ENCODE results near the gene PGRMC2. TPM values are rescaled to one million over a fixed set of nuclear protein-coding genes. Genes with fewer than 3 reads are reported as not detected.

Gene PGRMC2
- total RNA-seq, 2 donors from 2014 or later: 79.8 to 90.1 TPM

- no peak for DNase-seq
- intact Hi-C loops (cut with DNase I, micrococcal nuclease): no loop called here
- ATAC-seq: no peak
Measured at GRCh38 chr4:128241019-128241418, 46.6 kb downstream of the PGRMC2 start.

DNA sequence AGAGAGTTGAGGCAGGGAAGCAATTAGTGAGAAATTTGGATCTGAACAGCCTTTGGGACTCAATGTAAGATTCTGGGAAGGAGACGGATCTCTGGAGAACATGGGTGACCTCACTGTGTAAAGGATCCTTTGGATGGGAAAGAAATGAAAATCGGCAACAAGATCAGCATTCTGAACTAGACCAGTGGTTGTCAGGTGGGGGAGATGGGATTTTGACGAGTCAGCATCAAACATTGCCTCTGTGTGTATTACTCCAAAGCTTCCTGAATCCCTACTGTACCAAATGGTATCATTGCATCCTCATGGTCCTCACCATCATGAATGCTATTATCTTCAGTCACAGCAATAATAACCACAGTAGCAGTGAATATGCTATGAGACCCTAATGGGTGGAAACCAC lies 52.8 kb downstream of the PGRMC2 start:
- intact Hi-C loops (cut with DNase I, micrococcal nuclease): no loop called here
- no peak for DNase-seq

DNA sequence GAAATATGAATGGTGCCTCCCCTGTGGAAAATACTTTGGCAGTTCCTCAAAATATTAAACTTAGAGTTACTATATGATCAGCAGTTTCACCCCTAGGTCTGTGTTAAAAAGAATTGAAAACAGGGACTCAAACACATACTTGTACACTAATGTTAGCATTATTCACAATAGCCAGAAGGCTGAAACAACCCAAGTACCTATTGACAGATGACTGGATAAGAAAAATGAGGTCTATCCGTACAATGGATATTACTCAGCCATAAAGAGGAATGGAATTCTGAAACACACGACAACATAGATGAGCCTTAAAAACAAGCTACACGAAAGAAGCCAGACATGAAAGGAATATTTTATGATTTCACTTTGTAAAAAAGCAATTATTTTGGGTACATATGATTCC lies 54.9 kb downstream of the PGRMC2 start:
- no peak for ATAC-seq
- intact Hi-C loops (cut with DNase I, micrococcal nuclease): no loop called here
- no peak for DNase-seq

More for the DNA sequence above, 52.8 kb downstream of the PGRMC2 start:
- no peak for ATAC-seq

DNA sequence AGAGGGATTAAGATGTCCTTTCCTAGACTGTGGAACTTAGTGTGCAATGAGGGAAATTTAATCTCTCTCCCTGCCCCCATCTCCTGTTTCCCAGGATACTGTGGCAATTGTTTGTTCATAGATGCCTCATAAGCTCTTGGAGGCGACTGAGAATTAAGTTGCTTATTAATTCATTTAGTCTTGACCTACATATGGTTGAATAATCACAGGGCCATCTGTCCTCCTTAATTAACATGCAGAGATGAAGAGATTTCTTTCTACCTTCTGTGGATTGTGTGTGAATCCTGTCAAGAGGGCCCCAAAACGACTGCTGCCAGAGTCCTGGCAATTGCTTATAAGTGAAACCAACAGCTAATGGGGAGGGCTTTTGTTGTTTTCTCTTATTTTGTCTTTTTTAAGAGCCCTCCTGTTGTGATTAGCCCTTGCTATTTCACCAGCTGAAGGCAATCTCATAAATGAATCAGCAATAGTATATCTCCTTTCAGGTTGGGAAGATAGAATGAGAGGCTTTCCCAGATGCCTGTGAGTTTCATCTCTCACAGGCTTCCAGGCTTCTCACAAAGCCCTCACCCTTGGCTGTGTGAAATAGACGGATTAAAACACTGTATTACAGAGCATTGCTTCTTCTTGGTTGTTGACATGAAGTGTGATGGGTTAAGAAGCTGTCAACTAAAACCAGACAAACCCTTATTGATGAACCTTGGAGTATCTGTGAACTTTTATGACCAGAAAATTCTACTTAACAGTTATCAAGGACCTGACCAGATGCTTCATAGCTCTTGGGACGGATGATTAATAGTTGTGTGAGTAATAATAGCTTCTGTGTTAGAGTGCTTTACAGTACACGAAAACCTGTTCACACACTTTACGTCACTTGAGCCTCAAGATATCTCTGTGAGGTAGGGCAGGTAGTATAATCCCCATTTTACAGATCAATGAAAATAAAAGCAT lies 58.5 kb downstream of the PGRMC2 start:
- ATAC-seq (no peak), DNase-seq (no peak)
- intact Hi-C loops (cut with DNase I, micrococcal nuclease): no loop called here

DNA sequence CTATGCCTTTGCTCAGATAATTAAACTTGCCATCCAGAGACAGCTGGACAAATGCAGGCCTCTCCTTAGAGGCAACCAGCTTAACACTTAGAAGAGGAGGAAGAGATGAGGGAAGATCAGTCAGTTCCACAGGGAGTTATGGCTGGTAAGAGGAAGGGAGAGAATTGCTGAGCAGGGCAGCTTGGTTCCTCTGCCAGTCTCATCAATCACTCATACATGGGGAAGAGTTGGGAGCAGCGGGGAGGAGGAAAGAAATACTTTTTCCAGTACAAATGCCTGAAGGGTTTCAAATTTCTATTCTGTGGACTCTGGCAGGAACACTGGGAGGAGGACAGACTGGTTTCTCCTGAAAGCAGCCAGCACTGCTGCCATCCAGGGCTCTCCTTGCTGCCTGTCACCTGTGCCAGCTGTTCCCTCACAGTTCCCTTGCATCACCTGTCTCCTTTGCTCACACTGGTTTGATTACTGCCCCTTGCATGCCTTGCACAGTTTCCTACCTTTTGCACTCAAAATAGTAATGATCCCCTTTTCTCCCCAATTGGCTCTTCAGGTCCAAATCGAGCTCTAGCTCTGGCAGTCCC lies 59.5 kb downstream of the PGRMC2 start:
- ATAC-seq (no peak), DNase-seq (no peak)
- intact Hi-C loops (cut with DNase I, micrococcal nuclease): no loop called here

GRCh38 chr4:128225148-128225547 lies 62.5 kb downstream of the PGRMC2 start:
- no peak for DNase-seq
- intact Hi-C loops (cut with DNase I, micrococcal nuclease): no loop called here
- no peak for ATAC-seq

GRCh38 chr4:128221586-128221985 lies 66.0 kb downstream of the PGRMC2 start:
- DNase-seq (no peak), ATAC-seq (no peak)
- intact Hi-C loops (cut with DNase I, micrococcal nuclease): no loop called here

DNA sequence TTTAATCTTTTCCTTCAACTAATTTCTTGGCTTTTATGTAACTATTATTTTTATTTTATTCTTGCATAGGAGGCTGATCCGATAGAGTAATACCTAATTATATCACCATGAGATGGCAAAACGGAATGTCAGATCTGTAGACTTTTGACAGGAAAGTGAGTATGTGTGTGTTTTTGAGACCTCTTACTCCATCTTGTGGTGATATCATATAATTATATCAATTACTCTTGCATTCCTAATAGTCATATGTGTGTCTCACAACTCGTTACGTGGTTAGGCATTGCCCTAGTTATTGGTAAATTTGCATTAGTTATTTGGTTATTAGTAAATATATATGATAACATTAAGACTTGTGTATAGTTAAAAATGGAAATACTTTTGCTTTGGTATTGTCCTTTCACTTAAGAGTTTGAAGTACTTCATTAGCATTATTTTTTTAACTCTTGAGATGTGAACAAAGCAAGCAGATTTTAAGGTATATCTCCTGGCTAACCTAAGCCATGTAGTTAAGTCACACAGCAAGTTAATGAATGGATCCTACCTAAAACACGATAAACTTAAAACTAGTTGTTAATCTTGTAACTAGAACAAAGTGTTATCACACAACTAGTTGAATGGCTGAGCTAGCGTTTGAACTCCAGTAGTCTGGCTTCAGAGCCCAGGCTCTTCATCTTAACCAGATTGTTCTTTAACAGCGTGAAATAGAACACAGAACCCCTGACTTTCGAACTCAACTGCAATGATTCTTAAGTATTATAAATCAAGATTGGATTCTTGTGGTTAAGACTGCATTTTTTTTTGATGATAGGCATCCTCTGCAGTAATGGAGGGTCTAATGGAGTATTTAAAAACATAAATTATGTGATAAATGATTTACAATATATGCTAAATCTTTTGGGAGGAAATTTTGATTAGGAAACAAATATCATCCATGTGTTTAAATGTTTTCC lies 67.1 kb downstream of the PGRMC2 start:
- ATAC-seq (no peak), DNase-seq (no peak)
- intact Hi-C loops (cut with DNase I, micrococcal nuclease): no loop called here

Other genes starting within 250 kb of the PGRMC2 start
- gene LARP1B, start 226.5 kb downstream of the PGRMC2 start, total RNA-seq: 10 to 100 TPM; 30.1 to 33.8 TPM

Measured in left colon (tissue), 2 donors.